ENCODE measurements around the gene SLC7A10.

- TF ChIP-seq, protein P1, sequence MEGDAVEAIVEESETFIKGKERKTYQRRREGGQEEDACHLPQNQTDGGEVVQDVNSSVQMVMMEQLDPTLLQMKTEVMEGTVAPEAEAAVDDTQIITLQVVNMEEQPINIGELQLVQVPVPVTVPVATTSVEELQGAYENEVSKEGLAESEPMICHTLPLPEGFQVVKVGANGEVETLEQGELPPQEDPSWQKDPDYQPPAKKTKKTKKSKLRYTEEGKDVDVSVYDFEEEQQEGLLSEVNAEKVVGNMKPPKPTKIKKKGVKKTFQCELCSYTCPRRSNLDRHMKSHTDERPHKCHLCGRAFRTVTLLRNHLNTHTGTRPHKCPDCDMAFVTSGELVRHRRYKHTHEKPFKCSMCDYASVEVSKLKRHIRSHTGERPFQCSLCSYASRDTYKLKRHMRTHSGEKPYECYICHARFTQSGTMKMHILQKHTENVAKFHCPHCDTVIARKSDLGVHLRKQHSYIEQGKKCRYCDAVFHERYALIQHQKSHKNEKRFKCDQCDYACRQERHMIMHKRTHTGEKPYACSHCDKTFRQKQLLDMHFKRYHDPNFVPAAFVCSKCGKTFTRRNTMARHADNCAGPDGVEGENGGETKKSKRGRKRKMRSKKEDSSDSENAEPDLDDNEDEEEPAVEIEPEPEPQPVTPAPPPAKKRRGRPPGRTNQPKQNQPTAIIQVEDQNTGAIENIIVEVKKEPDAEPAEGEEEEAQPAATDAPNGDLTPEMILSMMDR (IDR thresholded peaks at IDR 0.05; ENCODE audit: low read length), result no peak
- no peak for TF ChIP-seq EZH2 (IDR thresholded peaks at IDR 0.05; ENCODE audit: borderline replicate concordance, low read length)
These were observed 20.5 kb downstream of the SLC7A10 start for GRCh38 chr19:33205110-33205509.

Data from OCI-LY1 (cell line).